Common myeloid progenitor, CD34-positive (primary cell): Measurements from ENCODE around the gene NAA20.

ENCODE experiments used
- CTCF ChIA-PET: fragments of 350-600 bp; sonication (Branson Sonifier 250); formaldehyde crosslinking; loops from one replicate; lab custom pipeline; 2021; ENCODE audit warnings: antibody characterized with exemption; lab: Charles Lee
- POLR2A ChIA-PET: fragments of 350-600 bp; sonication (Branson Sonifier 250); formaldehyde crosslinking; loops from one replicate; lab custom pipeline; 2021; ENCODE audit warnings: antibody characterized with exemption; lab: Charles Lee
- DNase-seq, 3 donors: peaks; one replicate each; pipeline versions ENCODE4 v3.0.0 to v3.0.0-alpha.2; 2013
- H3K27ac ChIP-seq, 2 experiments: 1 replicate in 1 of 2; 2 replicates in 1 of 2; pipeline ENCODE4 v1.7.0; 2013; ENCODE audit warnings: inconsistent platforms in 2 of 2, low read length in 2 of 2, mild to moderate bottlenecking in 2 of 2, low read depth in 1 of 2, moderate library complexity in 1 of 2; ENCODE audit not compliant: severe bottlenecking in 2 of 2, insufficient read depth in 1 of 2, poor library complexity in 1 of 2
- H3K27me3 ChIP-seq, 5 experiments: replicated peaks in 2 of 5; 1 replicate in 3 of 5; 2 replicates in 2 of 5; pipeline versions ENCODE4 v1.6.1 to v1.7.0; 2013; ENCODE audit warnings: low read length in 4 of 5, mild to moderate bottlenecking in 2 of 5, moderate library complexity in 2 of 5, inconsistent platforms in 1 of 5; ENCODE audit not compliant: insufficient read depth in 5 of 5, control insufficient read depth in 4 of 5
- H3K36me3 ChIP-seq, 4 experiments: 1 replicate in 2 of 4; 2 replicates in 2 of 4; pipeline versions ENCODE4 v1.6.1 to v1.7.0; 2013; ENCODE audit warnings: low read length in 3 of 4, control low read depth in 1 of 4, mild to moderate bottlenecking in 1 of 4; ENCODE audit not compliant: control insufficient read depth in 4 of 4, insufficient read depth in 4 of 4
- H3K4me1 ChIP-seq, 4 experiments: 1 replicate in 3 of 4; 2 replicates in 1 of 4; pipeline versions ENCODE4 v1.6.1 to v1.7.1; 2013; ENCODE audit warnings: low read length in 3 of 4, mild to moderate bottlenecking in 3 of 4, control low read depth in 1 of 4, inconsistent platforms in 1 of 4, moderate library complexity in 1 of 4; ENCODE audit not compliant: control insufficient read depth in 4 of 4, insufficient read depth in 4 of 4; ENCODE audit errors: control extremely low read depth in 1 of 4
- H3K4me3 ChIP-seq, 7 experiments: 1 replicate in 4 of 7; 2 replicates in 3 of 7; pipeline versions ENCODE4 v1.5.1 to v1.7.0; 2013; ENCODE audit warnings: mild to moderate bottlenecking in 7 of 7, low read length in 6 of 7, moderate library complexity in 6 of 7, inconsistent platforms in 2 of 7, low read depth in 2 of 7, control low read depth in 1 of 7; ENCODE audit not compliant: insufficient read depth in 4 of 7, control insufficient read depth in 1 of 7; ENCODE audit errors: extremely low read depth in 1 of 7
- H3K9me3 ChIP-seq, 5 experiments: 1 replicate in 4 of 5; 2 replicates in 1 of 5; pipeline versions ENCODE4 v1.6.1 to v1.7.1; 2013; ENCODE audit warnings: low read length in 4 of 5, mild to moderate bottlenecking in 2 of 5, inconsistent platforms in 1 of 5, low read depth in 1 of 5, moderate library complexity in 1 of 5; ENCODE audit not compliant: control insufficient read depth in 4 of 5, insufficient read depth in 2 of 5; ENCODE audit errors: control extremely low read depth in 1 of 5
- WGBS: methylation state at CpG from one replicate; pipeline ENCODE4 v1.1.5; 2013; ENCODE audit not compliant: insufficient coverage; 5-methylcytosine and 5-hydroxymethylcytosine counted together

Gene NAA20

GRCh38 chr20:20079102-20079784 is 62.1 kb downstream of the NAA20 start:
- H3K27ac ChIP-seq, result no peak overlapping the region
- DNase-seq, result no peak
- ChIA-PET POLR2A (no interaction called here), CTCF (no interaction called here)
- no peaks in the 10 kb centered on the region for H3K36me3 ChIP-seq
- H3K4me1 ChIP-seq, result peaks cover 0 to 4% (median 0%) of the 10 kb centered on the region in 4 experiments
- H3K27me3 ChIP-seq, result peaks cover 0 to 8% (median 0%) of the 10 kb centered on the region in 5 experiments
- 100% methylated on average over 1 of the region's 5 CpGs for WGBS
- no peaks in the 10 kb centered on the region for H3K9me3 ChIP-seq
- H3K4me3 ChIP-seq, result no peak overlapping the region
